Measurements from ENCODE around the gene HSPA1B. TPM values are rescaled to one million over a fixed set of nuclear protein-coding genes. Genes with fewer than 3 reads are reported as not detected.

Gene HSPA1B
- 100 to 1,000 TPM in 5 of 6 donors, 10 to 100 TPM in 1; 92.2 to 177 (median 127) TPM for total RNA-seq

DNA sequence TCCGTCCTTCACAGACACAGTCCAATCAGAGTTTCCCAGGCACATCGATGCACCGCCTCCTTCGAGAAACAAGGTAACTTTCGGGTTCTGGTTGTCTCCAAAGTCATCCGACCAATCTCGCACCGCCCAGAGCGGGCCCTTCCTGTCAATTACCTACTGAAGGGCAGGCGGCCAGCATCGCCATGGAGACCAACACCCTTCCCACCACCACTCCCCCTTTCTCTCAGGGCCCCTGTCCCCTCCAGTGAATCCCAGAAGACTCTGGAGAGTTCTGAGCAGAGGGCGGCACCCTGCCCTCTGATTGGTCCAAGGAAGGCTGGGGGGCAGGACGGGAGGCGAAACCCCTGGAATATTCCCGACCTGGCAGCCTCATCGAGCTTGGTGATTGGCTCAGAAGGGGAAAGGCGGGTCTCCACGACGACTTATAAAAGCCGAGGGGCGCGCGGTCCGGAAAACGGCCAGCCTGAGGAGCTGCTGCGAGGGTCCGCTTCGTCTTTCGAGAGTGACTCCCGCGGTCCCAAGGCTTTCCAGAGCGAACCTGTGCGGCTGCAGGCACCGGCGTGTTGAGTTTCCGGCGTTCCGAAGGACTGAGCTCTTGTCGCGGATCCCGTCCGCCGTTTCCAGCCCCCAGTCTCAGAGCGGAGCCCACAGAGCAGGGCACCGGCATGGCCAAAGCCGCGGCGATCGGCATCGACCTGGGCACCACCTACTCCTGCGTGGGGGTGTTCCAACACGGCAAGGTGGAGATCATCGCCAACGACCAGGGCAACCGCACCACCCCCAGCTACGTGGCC, at the start of gene HSPA1B:
Gene HSPA1B (plus strand): TSS at position 453 of the 794 bp plus-strand sequence. CDS start 213 bp downstream, at position 666.
- DNase-seq: peak; percentile 94 to 100
- H3K27ac ChIP-seq: peak within 1 kb of the TSS; percentile 88 to 99 (median 96)
- WGBS, 2 donors: 0% methylated on average over 11 to 38 of the region's 56 CpGs
- peaks cover 43 to 57% (median 53%) of the 10 kb centered on the region in 4 donors for H3K4me1 ChIP-seq
- ATAC-seq (ENCODE audit: low FRiP score in 2 of 2): peak; percentile 94 to 98
- H3K4me3 ChIP-seq: peak within 1 kb of the TSS; percentile 47 to 80 (median 68)
- no peaks in the 10 kb centered on the region for H3K9me3 ChIP-seq
- TF ChIP-seq EP300 (IDR thresholded peaks at IDR 0.05) (peak in 1 of 4 donors; percentile 82), POLR2A (IDR thresholded peaks at IDR 0.05) (peak; percentile 85 to 100 (median 100)), POLR2AphosphoS5 (IDR thresholded peaks at IDR 0.05) (peak; percentile 98 to 100)
- TF ChIP-seq, protein P1, sequence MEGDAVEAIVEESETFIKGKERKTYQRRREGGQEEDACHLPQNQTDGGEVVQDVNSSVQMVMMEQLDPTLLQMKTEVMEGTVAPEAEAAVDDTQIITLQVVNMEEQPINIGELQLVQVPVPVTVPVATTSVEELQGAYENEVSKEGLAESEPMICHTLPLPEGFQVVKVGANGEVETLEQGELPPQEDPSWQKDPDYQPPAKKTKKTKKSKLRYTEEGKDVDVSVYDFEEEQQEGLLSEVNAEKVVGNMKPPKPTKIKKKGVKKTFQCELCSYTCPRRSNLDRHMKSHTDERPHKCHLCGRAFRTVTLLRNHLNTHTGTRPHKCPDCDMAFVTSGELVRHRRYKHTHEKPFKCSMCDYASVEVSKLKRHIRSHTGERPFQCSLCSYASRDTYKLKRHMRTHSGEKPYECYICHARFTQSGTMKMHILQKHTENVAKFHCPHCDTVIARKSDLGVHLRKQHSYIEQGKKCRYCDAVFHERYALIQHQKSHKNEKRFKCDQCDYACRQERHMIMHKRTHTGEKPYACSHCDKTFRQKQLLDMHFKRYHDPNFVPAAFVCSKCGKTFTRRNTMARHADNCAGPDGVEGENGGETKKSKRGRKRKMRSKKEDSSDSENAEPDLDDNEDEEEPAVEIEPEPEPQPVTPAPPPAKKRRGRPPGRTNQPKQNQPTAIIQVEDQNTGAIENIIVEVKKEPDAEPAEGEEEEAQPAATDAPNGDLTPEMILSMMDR (IDR thresholded peaks at IDR 0.05): peak in 2 of 6 experiments; percentile 21 to 25
- H3K36me3 ChIP-seq: no peaks in the 10 kb centered on the region
- H3K27me3 ChIP-seq: no peaks in the 10 kb centered on the region

DNA sequence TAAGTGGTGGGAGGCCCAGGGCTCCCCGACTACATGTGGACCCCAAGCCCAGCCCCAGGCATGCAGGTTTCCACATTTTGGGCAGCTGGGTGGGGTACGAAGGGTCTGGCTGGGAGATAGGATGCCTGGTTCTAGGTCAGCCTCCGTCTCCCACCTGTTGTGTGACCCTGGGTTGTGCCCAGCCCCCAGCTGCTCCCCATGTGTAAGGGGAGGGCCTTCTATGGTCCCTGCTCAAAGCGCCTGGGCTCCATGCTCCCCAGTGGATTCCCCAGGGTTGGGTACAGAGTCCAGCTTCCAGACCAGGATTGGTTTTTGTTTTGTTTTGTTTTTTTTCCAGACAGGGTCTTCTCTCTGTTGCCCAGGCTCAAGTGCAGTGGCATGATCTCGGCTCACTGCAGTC, 49.3 kb upstream of the HSPA1B start:
- 93 to 97% methylated on average over 2 to 5 of the region's 5 CpGs for WGBS, 2 donors

DNA sequence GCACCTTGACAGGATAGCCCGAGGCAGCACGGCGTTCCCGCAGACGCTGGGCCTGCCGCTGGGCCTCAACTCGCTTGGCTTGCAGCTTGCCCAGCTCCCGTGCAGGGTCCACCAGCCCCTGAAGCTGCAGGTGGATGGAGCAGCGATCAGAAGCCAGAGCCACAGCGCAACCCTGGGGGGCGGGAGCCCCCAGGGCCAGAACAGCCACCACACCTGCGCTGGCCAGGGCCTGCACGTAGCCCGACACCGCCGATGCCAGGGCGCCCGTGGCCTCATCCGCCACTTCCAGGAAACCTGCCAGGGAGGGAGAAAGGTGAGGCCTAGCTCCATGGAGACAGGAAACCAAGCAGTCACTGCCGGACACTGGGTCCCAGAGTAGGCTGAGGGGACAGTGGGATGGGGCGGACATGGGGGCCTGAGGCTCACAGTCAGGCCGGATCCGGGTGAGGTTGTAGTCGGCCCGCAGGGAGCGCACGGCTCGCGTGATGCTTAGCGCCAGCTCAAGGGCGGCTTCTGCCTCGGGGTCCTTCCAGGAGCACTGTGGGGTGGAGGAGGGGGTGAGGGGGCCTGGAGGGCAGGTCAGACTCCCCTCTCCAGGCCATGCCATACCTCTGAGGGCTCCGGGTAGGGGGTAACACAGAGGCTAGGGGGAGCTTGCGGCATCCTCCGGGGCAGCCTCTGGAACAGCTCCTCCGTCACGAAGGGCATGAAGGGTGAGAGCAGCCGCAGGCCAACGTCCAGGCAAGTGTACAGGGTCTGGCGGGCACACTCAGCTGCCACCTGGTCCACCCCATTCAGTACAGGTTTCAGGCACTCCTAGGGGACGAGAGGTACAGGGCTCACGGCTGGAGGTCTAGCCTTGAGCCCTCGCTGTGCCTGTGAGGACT, 48.3 kb upstream of the HSPA1B start:
- ATAC-seq (ENCODE audit: low FRiP score in 2 of 2) (no peak), DNase-seq (peak in 1 of 2 donors; percentile 71)
- H3K27me3 ChIP-seq: no peaks in the 10 kb centered on the region
- H3K4me3 ChIP-seq: no peak overlapping the region
- H3K27ac ChIP-seq: no peak overlapping the region
- no peaks in the 10 kb centered on the region for H3K9me3 ChIP-seq
- H3K36me3 ChIP-seq: peaks cover 14 to 60% (median 51%) of the 10 kb centered on the region in 4 donors
- peaks cover 7 to 16% (median 12%) of the 10 kb centered on the region in 4 donors for H3K4me1 ChIP-seq
- TF ChIP-seq, protein P1 (IDR thresholded peaks at IDR 0.05): no peak
- 94% methylated on average over 24 to 43 of the region's 43 CpGs for WGBS, 2 donors

More for the DNA sequence above, 49.3 kb upstream of the HSPA1B start:
- Histone ChIP-seq H3K9me3 (no peaks in the 10 kb centered on the region), H3K36me3 (peaks cover 14 to 53% (median 46%) of the 10 kb centered on the region in 4 donors), H3K27me3 (no peaks in the 10 kb centered on the region), H3K4me1 (peaks cover 7 to 16% (median 12%) of the 10 kb centered on the region in 4 donors), H3K27ac (peak overlapping the region in 1 of 4 donors; percentile 75), H3K4me3 (no peak overlapping the region)
- ATAC-seq (ENCODE audit: low FRiP score in 2 of 2) (no peak), DNase-seq (no peak)
- TF ChIP-seq, protein P1 (IDR thresholded peaks at IDR 0.05): no peak

DNA sequence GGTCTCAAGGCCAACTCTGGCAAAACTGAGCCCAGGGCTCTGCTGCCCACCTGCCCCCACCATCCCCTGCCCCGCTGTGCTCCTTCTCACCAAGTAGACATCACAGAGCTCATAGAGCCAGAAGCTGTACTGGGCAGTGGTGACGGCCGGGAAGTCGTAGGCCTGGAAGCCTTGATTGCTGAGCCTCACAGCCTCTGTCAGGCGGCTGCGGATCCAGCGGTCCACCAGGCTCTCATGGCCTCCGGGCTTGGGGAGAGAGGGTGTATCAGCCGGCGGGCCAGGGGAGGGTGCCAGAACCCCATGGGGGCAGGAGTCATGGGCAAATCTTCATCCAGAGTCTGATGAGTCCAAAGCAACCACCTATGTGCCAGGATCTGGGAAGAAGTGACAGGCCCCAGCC, 47.6 kb upstream of the HSPA1B start:
- no peak for TF ChIP-seq EP300 (IDR thresholded peaks at IDR 0.05)
- TF ChIP-seq, protein P1 (IDR thresholded peaks at IDR 0.05): no peak
- TF ChIP-seq POLR2AphosphoS5 (IDR thresholded peaks at IDR 0.05): no peak
- no peak for TF ChIP-seq POLR2A (IDR thresholded peaks at IDR 0.05)
- DNase-seq (peak in 1 of 2 donors; percentile 66), ATAC-seq (ENCODE audit: low FRiP score in 2 of 2) (no peak)
- Histone ChIP-seq H3K4me1 (peaks cover 7 to 16% (median 12%) of the 10 kb centered on the region in 4 donors), H3K9me3 (no peaks in the 10 kb centered on the region), H3K36me3 (peaks cover 18 to 67% (median 57%) of the 10 kb centered on the region in 4 donors), H3K27ac (no peak overlapping the region), H3K27me3 (no peaks in the 10 kb centered on the region), H3K4me3 (no peak overlapping the region)
- 91 to 97% methylated on average over 8 to 10 of the region's 10 CpGs for WGBS, 2 donors
